ENCODE results near the gene NTSR2. TPM values are rescaled to one million over a fixed set of nuclear protein-coding genes. Genes with fewer than 3 reads are reported as not detected.
A peak's percentile ranks its signal among the peaks of the same experiment; 100 is the strongest.

NTSR2 gene
- total RNA-seq: not detected
- polyA plus RNA-seq: not detected

DNA sequence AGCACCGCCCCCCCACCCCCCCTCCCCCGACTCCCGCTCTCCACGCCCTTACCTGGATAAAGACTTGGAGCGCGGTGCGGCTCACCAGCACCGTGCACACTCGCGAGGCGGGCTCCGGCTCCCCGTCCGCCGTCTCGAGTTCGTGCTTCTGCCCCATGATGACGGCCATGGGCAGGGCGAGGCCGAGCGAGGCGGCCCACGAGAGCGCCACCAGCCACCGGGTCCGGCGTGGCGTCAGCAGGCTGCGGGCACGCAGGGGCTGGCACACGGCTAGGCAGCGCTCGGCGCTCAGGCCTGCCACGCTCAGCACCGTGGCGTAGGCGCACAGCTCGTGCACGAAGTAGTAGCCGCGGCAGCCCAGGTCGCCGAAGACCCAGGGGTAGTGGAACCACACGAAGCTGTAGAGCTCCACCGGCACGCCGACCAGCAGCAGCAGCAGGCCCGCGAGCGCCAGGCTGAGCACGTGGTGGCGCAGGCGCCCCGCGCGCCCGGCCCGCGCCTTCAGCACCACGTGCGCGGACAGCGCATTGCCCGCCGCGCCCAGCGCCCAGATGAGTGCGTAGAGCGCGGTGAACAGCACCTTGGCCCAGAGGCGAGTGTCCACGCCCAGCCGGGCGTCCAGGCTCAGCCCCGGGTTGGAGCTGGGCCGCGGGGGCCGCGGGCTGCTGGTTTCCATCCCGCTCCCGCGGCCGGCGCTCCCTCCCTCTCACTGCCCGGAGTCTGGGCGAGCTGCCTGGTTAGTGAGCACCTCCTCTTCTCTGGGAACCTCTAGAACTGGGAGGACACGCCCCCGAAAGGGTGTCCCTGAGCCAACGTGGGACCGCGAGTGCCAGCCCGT, at the start of gene NTSR2:
Gene NTSR2, minus strand, starts transcription at position 742 of the 838 bp plus-strand sequence. Its CDS starts 66 bp downstream, at position 676.
- H3K27ac ChIP-seq (ENCODE audit: insufficient read depth, low read length, poor library complexity, severe bottlenecking): no peak within 1 kb of the TSS
- no peaks in the 10 kb centered on the region for H3K4me1 ChIP-seq (ENCODE audit: control insufficient read depth, insufficient read depth, low read length, poor library complexity, severe bottlenecking)
- Mint-ChIP-seq H3K27ac (no peak within 1 kb of the TSS), H3K27me3 (peaks cover 50% of the 10 kb centered on the region), H3K4me3 (no peak within 1 kb of the TSS), H3K4me1 (peaks cover 0 to 5% (median 2%) of the 10 kb centered on the region in 4 donors), H3K9me3 (peaks cover 0 to 3% (median 1%) of the 10 kb centered on the region in 7 donors), H3K36me3 (no peaks in the 10 kb centered on the region)
- peaks cover 10% of the 10 kb centered on the region for H3K27me3 ChIP-seq (ENCODE audit: control insufficient read depth, insufficient read depth, low read length)
- no peaks in the 10 kb centered on the region for H3K9me3 ChIP-seq (ENCODE audit: control insufficient read depth in 2 of 2, low read length in 2 of 2)
- ATAC-seq (ENCODE audit: low read depth in 2 of 2) (no peak), DNase-seq (peak in 2 of 3 donors; percentile 10 to 38)
- no peaks in the 10 kb centered on the region for H3K36me3 ChIP-seq (ENCODE audit: control insufficient read depth, insufficient read depth, low read length)
- no peak within 1 kb of the TSS for H3K4me3 ChIP-seq (ENCODE audit: low read depth, low read length)

GRCh38 chr2:11719230-11719977, 49.4 kb upstream of the NTSR2 start:
- peak overlapping the region in 1 of 3 donors; percentile 33 for H3K27ac Mint-ChIP-seq

DNA sequence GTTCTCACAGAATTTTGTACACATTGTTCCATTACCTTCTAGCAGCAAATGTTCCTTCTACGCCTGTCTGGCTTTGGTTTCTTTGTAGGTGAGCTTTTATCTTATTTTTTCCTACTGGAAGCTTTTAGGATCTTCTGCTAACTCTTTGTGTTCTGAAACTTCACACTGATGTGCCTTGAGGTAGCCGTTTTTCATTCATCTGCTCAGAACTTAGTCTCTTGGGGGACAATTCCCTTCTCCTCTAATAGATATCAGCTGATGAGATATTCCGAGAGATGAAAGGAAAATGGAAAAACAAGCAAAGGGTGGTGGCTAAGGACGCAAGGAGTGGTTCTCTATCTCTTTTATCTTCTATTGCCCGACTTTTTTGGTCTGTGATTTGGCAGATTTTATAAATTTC, 48.6 kb upstream of the NTSR2 start:
- H3K27me3 ChIP-seq (ENCODE audit: control insufficient read depth, insufficient read depth, low read length): peaks cover 14% of the 10 kb centered on the region
- H3K4me1 Mint-ChIP-seq: peaks cover 0 to 7% (median 4%) of the 10 kb centered on the region in 4 donors
- H3K4me3 ChIP-seq (ENCODE audit: low read depth, low read length): no peak overlapping the region
- H3K9me3 Mint-ChIP-seq: peaks cover 0 to 4% (median 0%) of the 10 kb centered on the region in 7 donors
- no peak overlapping the region for H3K27ac ChIP-seq (ENCODE audit: insufficient read depth, low read length, poor library complexity, severe bottlenecking)
- no peaks in the 10 kb centered on the region for H3K9me3 ChIP-seq (ENCODE audit: control insufficient read depth in 2 of 2, low read length in 2 of 2)
- no peak for DNase-seq
- no peak overlapping the region for H3K27ac Mint-ChIP-seq
- no peak for ATAC-seq (ENCODE audit: low read depth in 2 of 2)
- H3K36me3 ChIP-seq (ENCODE audit: control insufficient read depth, insufficient read depth, low read length): no peaks in the 10 kb centered on the region
- H3K27me3 Mint-ChIP-seq: peaks cover 81% of the 10 kb centered on the region
- H3K4me1 ChIP-seq (ENCODE audit: control insufficient read depth, insufficient read depth, low read length, poor library complexity, severe bottlenecking): no peaks in the 10 kb centered on the region
- H3K36me3 Mint-ChIP-seq: no peaks in the 10 kb centered on the region
- no peak overlapping the region for H3K4me3 Mint-ChIP-seq

More at GRCh38 chr2:11719230-11719977, 49.4 kb upstream of the NTSR2 start:
- Histone ChIP-seq H3K27ac (ENCODE audit: insufficient read depth, low read length, poor library complexity, severe bottlenecking) (no peak overlapping the region), H3K4me1 (ENCODE audit: control insufficient read depth, insufficient read depth, low read length, poor library complexity, severe bottlenecking) (no peaks in the 10 kb centered on the region), H3K36me3 (ENCODE audit: control insufficient read depth, insufficient read depth, low read length) (no peaks in the 10 kb centered on the region), H3K4me3 (ENCODE audit: low read depth, low read length) (no peak overlapping the region), H3K9me3 (ENCODE audit: control insufficient read depth in 2 of 2, low read length in 2 of 2) (no peaks in the 10 kb centered on the region), H3K27me3 (ENCODE audit: control insufficient read depth, insufficient read depth, low read length) (peaks cover 14% of the 10 kb centered on the region)
- Mint-ChIP-seq H3K36me3 (no peaks in the 10 kb centered on the region), H3K4me3 (peak overlapping the region in 1 of 4 donors; percentile 32), H3K27me3 (peaks cover 83% of the 10 kb centered on the region), H3K9me3 (peaks cover 0 to 4% (median 0%) of the 10 kb centered on the region in 7 donors), H3K4me1 (peaks cover 0 to 7% (median 4%) of the 10 kb centered on the region in 4 donors)
- no peak for ATAC-seq (ENCODE audit: low read depth in 2 of 2)
- DNase-seq: no peak

DNA sequence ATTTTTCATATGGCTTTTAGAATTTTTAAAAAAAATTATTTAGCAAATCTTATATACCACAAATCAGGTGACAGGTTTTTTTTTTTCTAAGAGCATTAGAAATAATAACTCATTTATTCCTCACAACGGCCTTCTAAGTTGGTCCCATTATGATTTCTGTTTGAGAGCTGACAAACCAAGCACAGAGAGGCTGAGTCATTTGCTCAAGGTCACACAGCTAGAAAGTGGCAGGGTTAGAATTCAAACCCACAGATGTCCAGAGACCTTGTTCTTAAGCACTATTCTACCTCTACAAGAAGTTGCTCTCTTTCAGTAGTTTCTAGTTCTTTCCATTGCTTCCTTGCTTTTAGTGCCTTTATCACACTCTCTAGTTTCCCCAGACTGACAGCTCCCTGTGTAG, 47.6 kb upstream of the NTSR2 start:
- Histone ChIP-seq H3K36me3 (ENCODE audit: control insufficient read depth, insufficient read depth, low read length) (no peaks in the 10 kb centered on the region), H3K4me1 (ENCODE audit: control insufficient read depth, insufficient read depth, low read length, poor library complexity, severe bottlenecking) (no peaks in the 10 kb centered on the region), H3K9me3 (ENCODE audit: control insufficient read depth in 2 of 2, low read length in 2 of 2) (no peaks in the 10 kb centered on the region), H3K4me3 (ENCODE audit: low read depth, low read length) (no peak overlapping the region), H3K27me3 (ENCODE audit: control insufficient read depth, insufficient read depth, low read length) (peaks cover 14% of the 10 kb centered on the region), H3K27ac (ENCODE audit: insufficient read depth, low read length, poor library complexity, severe bottlenecking) (no peak overlapping the region)
- Mint-ChIP-seq H3K4me1 (peaks cover 0 to 7% (median 4%) of the 10 kb centered on the region in 4 donors), H3K36me3 (no peaks in the 10 kb centered on the region), H3K27ac (no peak overlapping the region), H3K9me3 (peaks cover 0 to 4% (median 0%) of the 10 kb centered on the region in 7 donors), H3K27me3 (peaks cover 73% of the 10 kb centered on the region), H3K4me3 (no peak overlapping the region)
- DNase-seq (no peak), ATAC-seq (ENCODE audit: low read depth in 2 of 2) (no peak)

DNA sequence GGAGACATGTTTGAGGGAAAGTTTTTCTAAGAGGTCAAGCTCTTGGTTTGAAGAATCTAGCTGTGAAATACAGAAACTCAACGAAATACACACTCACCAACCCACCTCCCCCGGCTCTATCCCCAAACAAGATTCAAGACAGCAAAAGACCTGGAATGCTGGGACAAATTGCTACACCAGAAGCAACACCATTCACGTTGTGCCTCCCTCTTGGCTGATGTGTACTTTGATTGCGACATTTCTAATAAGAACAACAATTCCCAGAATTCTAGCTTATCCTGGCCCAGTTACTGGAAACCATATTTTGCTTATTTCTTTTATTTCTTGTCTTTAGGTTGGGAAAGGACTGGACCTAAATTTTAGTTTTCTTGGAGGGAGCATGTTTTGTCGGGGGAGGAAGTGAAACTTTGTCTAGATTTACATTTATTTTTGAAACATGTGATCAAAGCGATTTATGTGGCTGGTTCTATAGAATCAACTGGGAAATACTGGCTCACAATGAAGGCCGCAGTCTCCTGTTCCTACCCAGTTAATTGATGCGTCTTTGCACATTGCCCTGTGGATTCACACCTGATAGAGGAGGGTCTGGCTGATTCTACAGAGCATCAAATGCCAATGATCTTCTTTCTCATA, 46.8 kb upstream of the NTSR2 start:
- H3K36me3 Mint-ChIP-seq: no peaks in the 10 kb centered on the region
- DNase-seq: no peak
- no peak overlapping the region for H3K4me3 Mint-ChIP-seq

GRCh38 chr2:11715987-11716652, 46.1 kb upstream of the NTSR2 start:
- Mint-ChIP-seq H3K9me3 (peaks cover 0 to 3% (median 0%) of the 10 kb centered on the region in 7 donors), H3K4me3 (no peak overlapping the region), H3K27ac (no peak overlapping the region), H3K36me3 (no peaks in the 10 kb centered on the region), H3K27me3 (peaks cover 63% of the 10 kb centered on the region), H3K4me1 (peaks cover 0 to 7% (median 4%) of the 10 kb centered on the region in 4 donors)
- no peak overlapping the region for H3K4me3 ChIP-seq (ENCODE audit: low read depth, low read length)
- no peak overlapping the region for H3K27ac ChIP-seq (ENCODE audit: insufficient read depth, low read length, poor library complexity, severe bottlenecking)
- DNase-seq: no peak
- H3K4me1 ChIP-seq (ENCODE audit: control insufficient read depth, insufficient read depth, low read length, poor library complexity, severe bottlenecking): no peaks in the 10 kb centered on the region
- no peaks in the 10 kb centered on the region for H3K9me3 ChIP-seq (ENCODE audit: control insufficient read depth in 2 of 2, low read length in 2 of 2)
- peaks cover 14% of the 10 kb centered on the region for H3K27me3 ChIP-seq (ENCODE audit: control insufficient read depth, insufficient read depth, low read length)
- ATAC-seq (ENCODE audit: low read depth in 2 of 2): no peak
- no peaks in the 10 kb centered on the region for H3K36me3 ChIP-seq (ENCODE audit: control insufficient read depth, insufficient read depth, low read length)

More for the DNA sequence above, 46.8 kb upstream of the NTSR2 start:
- Mint-ChIP-seq H3K4me1 (peaks cover 0 to 7% (median 4%) of the 10 kb centered on the region in 4 donors), H3K9me3 (peaks cover 0 to 4% (median 0%) of the 10 kb centered on the region in 7 donors), H3K27me3 (peaks cover 65% of the 10 kb centered on the region), H3K27ac (no peak overlapping the region)
- no peaks in the 10 kb centered on the region for H3K4me1 ChIP-seq (ENCODE audit: control insufficient read depth, insufficient read depth, low read length, poor library complexity, severe bottlenecking)
- peaks cover 14% of the 10 kb centered on the region for H3K27me3 ChIP-seq (ENCODE audit: control insufficient read depth, insufficient read depth, low read length)
- no peak for ATAC-seq (ENCODE audit: low read depth in 2 of 2)
- no peaks in the 10 kb centered on the region for H3K36me3 ChIP-seq (ENCODE audit: control insufficient read depth, insufficient read depth, low read length)
- H3K9me3 ChIP-seq (ENCODE audit: control insufficient read depth in 2 of 2, low read length in 2 of 2): no peaks in the 10 kb centered on the region
- H3K4me3 ChIP-seq (ENCODE audit: low read depth, low read length): no peak overlapping the region
- H3K27ac ChIP-seq (ENCODE audit: insufficient read depth, low read length, poor library complexity, severe bottlenecking): no peak overlapping the region

DNA sequence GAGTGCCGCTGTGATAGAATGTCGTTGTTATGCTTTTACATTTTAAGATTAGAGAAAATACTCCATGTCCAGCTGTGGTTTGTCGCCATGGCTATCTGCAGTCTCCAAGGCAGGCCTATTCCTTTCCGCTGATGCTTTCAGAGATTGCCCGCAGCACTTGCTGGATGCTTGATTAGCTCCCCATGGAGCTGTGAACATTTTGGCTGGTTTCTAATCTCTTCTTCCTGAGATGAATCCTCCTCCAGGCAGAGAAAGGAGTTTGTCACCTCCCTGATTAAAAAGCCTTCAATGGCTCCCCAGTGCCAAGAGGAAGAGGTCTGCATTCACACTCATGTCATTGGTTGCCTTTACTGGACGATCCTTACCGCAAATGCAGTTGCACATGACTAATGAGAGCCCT, 43.8 kb upstream of the NTSR2 start:
- H3K36me3 ChIP-seq (ENCODE audit: control insufficient read depth, insufficient read depth, low read length): no peaks in the 10 kb centered on the region
- H3K27ac Mint-ChIP-seq: no peak overlapping the region
- H3K4me3 Mint-ChIP-seq: no peak overlapping the region
- no peaks in the 10 kb centered on the region for H3K4me1 ChIP-seq (ENCODE audit: control insufficient read depth, insufficient read depth, low read length, poor library complexity, severe bottlenecking)
- no peak overlapping the region for H3K27ac ChIP-seq (ENCODE audit: insufficient read depth, low read length, poor library complexity, severe bottlenecking)
- H3K27me3 Mint-ChIP-seq: peaks cover 43% of the 10 kb centered on the region
- ATAC-seq (ENCODE audit: low read depth in 2 of 2) (no peak), DNase-seq (no peak)
- H3K4me3 ChIP-seq (ENCODE audit: low read depth, low read length): no peak overlapping the region
- H3K4me1 Mint-ChIP-seq: peaks cover 0 to 3% (median 0%) of the 10 kb centered on the region in 4 donors
- H3K27me3 ChIP-seq (ENCODE audit: control insufficient read depth, insufficient read depth, low read length): peaks cover 4% of the 10 kb centered on the region
- no peaks in the 10 kb centered on the region for H3K36me3 Mint-ChIP-seq
- H3K9me3 ChIP-seq (ENCODE audit: control insufficient read depth in 2 of 2, low read length in 2 of 2): no peaks in the 10 kb centered on the region
- H3K9me3 Mint-ChIP-seq: peaks cover 0 to 2% (median 0%) of the 10 kb centered on the region in 7 donors

All from CD4-positive, CD25-positive, alpha-beta regulatory T cell (primary cell).